ENCODE measurements around the gene ICAM5.
A peak's percentile ranks its signal among the peaks of the same experiment; 100 is the strongest.
"Not testable (repeated sequence)": the region's sequence is repeated elsewhere in the genome, so short reads cannot be mapped to it uniquely, and the experiment has no call there.

Gene ICAM5, protein sequence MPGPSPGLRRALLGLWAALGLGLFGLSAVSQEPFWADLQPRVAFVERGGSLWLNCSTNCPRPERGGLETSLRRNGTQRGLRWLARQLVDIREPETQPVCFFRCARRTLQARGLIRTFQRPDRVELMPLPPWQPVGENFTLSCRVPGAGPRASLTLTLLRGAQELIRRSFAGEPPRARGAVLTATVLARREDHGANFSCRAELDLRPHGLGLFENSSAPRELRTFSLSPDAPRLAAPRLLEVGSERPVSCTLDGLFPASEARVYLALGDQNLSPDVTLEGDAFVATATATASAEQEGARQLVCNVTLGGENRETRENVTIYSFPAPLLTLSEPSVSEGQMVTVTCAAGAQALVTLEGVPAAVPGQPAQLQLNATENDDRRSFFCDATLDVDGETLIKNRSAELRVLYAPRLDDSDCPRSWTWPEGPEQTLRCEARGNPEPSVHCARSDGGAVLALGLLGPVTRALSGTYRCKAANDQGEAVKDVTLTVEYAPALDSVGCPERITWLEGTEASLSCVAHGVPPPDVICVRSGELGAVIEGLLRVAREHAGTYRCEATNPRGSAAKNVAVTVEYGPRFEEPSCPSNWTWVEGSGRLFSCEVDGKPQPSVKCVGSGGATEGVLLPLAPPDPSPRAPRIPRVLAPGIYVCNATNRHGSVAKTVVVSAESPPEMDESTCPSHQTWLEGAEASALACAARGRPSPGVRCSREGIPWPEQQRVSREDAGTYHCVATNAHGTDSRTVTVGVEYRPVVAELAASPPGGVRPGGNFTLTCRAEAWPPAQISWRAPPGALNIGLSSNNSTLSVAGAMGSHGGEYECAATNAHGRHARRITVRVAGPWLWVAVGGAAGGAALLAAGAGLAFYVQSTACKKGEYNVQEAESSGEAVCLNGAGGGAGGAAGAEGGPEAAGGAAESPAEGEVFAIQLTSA

DNA sequence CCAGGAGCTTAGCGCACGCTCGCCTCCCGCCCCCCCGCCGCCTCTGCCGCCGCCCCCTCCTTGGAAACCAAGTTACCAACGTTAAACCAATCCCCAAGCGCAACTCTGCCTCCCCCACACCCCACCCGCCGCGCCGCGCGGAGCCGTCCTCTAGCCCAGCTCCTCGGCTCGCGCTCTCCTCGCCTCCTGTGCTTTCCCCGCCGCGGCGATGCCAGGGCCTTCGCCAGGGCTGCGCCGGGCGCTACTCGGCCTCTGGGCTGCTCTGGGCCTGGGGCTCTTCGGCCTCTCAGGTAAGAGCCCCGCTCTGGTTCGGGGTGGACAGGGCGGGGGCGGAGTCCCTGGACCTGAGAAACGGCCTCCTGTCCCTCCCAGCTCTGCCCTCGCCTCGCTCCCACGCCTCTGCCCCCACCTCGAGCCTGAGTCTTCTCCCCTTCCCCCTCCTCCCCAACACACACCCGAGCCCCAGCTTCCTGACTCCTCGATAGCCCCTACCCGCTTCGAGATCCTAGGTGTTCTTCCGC, at the start of gene ICAM5:
ICAM5 (plus strand) TSS at position 117 of the 521 bp plus-strand sequence; CDS start at position 209, 92 bp downstream.
- DNase-seq (ENCODE audit: insufficient read length, low spot score) (no peak), FAIRE-seq (no peak)

GRCh38 chr19:10241826-10242449, 47.8 kb upstream of the ICAM5 start:
- not testable (repeated sequence) for DNase-seq (ENCODE audit: insufficient read length, low spot score); FAIRE-seq

GRCh38 chr19:10243606-10244005, 46.1 kb upstream of the ICAM5 start:
- FAIRE-seq (no peak), DNase-seq (ENCODE audit: insufficient read length, low spot score) (no peak)

- FAIRE-seq (no peak), DNase-seq (ENCODE audit: insufficient read length, low spot score) (no peak)
Measured at GRCh38 chr19:10245189-10245939, 44.4 kb upstream of the ICAM5 start.

DNA sequence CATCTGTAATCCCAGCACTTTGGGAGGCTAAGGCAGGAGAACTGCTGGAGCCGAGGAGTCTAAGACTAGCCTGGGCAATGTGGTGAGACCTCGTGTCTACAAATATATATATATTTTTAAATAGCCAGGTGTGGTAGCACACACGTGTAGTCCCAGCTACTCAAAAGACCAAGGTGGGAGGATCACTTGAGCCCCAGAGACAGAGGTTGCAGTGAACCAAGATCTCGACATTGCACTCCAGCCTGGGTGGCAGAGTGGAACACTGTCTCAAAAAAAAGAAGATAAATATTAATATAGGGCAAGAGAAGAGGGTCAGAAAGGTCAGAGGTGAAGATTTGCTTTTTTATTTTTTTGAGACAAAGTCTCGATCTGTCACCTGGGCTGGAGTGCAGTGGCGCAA, 43.2 kb upstream of the ICAM5 start:
- DNase-seq (ENCODE audit: insufficient read length, low spot score): no peak
- FAIRE-seq: no peak

GRCh38 chr19:10251792-10252694, 37.7 kb upstream of the ICAM5 start, which contains the start of gene MRPL4:
Gene MRPL4, plus strand, starts transcription at chr19:10252214. Its CDS starts 40 bp downstream, at chr19:10252254.
- FAIRE-seq (peak; percentile 96), DNase-seq (ENCODE audit: insufficient read length, low spot score) (peak; percentile 99)

- DNase-seq (ENCODE audit: insufficient read length, low spot score): no peak
- FAIRE-seq: no peak
Measured at GRCh38 chr19:10252707-10253106, 37.0 kb upstream of the ICAM5 start.

DNA sequence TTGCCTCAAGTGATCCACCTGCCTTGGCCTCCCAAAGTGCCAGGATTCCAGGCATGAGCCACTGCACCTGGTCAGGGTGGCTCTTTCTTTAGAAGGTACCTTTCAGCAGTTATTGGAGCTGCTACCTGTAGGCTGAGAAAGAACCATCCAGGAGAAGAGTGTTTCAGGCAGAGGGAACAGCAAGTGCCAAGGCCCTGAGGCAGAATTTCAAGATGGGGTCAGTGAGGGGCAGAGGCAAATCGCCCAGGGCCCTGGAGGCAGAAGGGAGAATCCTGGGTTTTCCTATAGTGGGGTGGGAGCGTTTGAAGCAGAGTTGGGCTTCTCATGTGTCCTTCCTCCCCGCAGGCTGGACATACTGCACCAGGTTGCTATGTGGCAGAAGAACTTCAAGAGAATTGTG, 35.5 kb upstream of the ICAM5 start:
- DNase-seq (ENCODE audit: insufficient read length, low spot score) (no peak), FAIRE-seq (no peak)

- FAIRE-seq (no peak), DNase-seq (ENCODE audit: insufficient read length, low spot score) (no peak)
Measured at GRCh38 chr19:10255358-10255757, 34.4 kb upstream of the ICAM5 start.

GRCh38 chr19:10256551-10256950, 33.2 kb upstream of the ICAM5 start:
- DNase-seq (ENCODE audit: insufficient read length, low spot score) (no peak), FAIRE-seq (no peak)

- FAIRE-seq: no peak
- DNase-seq (ENCODE audit: insufficient read length, low spot score): no peak
Measured at GRCh38 chr19:10256970-10257615, 32.7 kb upstream of the ICAM5 start.

- DNase-seq (ENCODE audit: insufficient read length, low spot score) (no peak), FAIRE-seq (no peak)
Measured at GRCh38 chr19:10258080-10258710, 31.6 kb upstream of the ICAM5 start.

- FAIRE-seq: peak; percentile 72
- peak; percentile 78 for DNase-seq (ENCODE audit: insufficient read length, low spot score)
Measured at GRCh38 chr19:10259162-10259905, 30.4 kb upstream of the ICAM5 start.

DNA sequence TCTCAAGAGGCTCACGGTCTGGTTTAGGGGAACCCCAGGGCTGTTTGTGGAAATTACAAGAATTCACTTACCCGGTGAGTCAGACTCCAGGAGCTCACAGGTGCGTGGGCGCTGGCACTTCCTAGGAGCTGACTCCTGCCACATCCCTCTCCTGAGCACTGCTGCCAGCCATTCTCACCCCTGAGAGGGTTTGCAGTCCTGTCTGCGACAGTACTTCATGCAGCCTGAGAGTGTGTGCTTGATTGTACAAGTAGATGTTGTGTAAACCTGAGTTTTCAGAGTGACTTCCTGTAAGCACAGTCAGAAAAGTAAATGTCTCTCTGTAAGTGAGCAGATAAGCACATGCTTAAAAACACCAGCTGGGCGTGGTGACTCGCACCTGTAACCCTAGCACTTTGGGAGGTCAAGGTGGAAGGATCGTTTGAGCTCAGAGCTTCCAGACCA, 29.6 kb upstream of the ICAM5 start:
- no peak for FAIRE-seq
- DNase-seq (ENCODE audit: insufficient read length, low spot score): no peak

- FAIRE-seq (no peak), DNase-seq (ENCODE audit: insufficient read length, low spot score) (no peak)
Measured at GRCh38 chr19:10262771-10263170, 27.0 kb upstream of the ICAM5 start.

- no peak for DNase-seq (ENCODE audit: insufficient read length, low spot score)
- FAIRE-seq: no peak
Measured at GRCh38 chr19:10266706-10267105, 23.0 kb upstream of the ICAM5 start.

DNA sequence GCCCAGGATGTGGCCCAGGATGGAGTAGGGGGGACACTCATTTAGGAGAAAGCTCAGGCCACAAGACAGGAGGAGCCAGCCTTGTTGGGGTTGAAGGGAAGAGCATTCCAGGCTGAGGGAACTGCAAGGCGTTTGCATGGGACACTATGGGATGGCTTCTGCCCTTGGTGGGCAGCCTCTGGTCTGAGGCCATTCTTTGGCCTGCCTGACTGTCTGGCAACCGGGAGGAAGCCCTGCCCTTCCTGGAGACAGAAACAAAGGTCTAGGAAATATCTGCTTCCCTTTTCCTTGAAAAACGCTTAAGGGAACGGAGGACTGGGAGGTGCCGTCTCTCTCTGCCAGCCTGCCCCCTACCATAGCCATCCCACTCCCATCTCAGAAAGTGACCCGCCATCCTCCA, 21.7 kb upstream of the ICAM5 start:
- FAIRE-seq: no peak

More for the DNA sequence above, 21.7 kb upstream of the ICAM5 start:
- no peak for DNase-seq (ENCODE audit: insufficient read length, low spot score)
